Activated CD4-positive, alpha-beta T cell treated with anti-CD3 and anti-CD28 coated beads for 24 hours (primary cell): ENCODE measurements around the gene MAP2K5.

ENCODE experiments used
- DNase-seq, 2 donors: peaks; one replicate each; pipeline ENCODE4 v3.0.0-alpha.2; 2020; ENCODE audit warnings: low read depth in 2 of 2

The MAP2K5 gene

DNA sequence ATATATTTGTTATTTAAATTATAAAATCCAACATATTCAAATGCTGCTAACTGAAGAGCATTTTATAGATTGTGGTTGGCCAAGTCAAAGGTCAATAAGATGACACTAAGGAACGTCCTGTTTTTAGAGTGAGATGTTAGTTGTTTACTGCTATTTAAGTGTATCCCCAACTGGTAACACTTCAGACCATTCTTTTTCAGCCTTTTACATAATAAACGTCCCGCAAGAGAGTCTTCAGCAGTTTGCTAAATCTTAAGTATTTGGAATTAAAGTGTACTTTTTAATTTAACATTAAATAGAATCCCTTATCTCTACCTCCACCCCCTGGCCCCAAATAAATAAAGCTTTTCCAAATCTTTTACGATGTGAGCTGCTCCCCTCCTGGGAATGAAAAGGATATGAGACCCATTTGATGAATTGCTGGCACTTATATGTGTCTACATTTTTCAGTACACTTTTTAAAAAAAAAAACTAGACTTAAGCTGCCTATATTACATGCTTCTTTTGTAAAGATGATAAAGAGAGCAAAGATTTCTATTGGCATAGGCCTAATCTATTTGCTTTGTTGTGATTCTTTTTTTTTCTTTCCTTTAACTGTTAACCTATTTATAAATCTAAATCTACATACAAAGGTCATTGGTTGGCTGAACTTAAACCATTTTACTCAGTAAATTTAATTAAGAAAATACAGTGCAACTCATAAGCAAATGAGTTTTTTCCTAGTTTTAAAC is 181.0 kb downstream of the MAP2K5 start:
- DNase-seq: no peak

DNA sequence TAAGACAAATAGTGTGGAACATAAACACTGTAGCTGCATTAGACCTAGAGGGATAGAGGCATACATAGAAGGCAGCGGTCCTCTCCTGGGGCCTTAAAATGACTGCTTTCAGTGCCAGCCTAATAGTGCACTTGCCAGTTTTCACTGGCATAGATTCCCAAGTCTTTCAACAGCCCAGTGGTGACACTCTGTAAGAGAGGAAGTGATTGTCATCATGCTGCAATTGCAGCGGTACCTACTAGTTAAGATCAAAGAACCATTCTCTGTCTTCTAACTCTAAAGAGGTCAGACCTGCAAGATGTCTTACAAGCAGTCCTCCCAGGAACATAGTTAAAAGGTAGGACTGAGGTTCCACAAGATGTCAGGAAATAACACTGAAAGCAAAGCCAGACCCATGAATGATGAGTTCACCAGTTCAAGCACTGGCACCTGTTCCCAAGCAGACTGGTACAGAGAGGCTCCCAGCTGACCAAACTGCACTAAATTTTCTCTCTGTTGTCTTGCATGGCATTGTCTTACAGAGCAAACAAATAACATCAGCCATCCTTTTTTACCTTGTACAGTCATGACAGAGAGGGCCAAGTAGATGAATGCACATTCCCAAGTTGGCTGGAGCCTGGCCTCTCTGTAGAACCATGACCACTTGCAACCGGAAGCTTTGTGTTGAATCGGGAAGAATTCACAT is 182.3 kb downstream of the MAP2K5 start:
- no peak for DNase-seq

DNA sequence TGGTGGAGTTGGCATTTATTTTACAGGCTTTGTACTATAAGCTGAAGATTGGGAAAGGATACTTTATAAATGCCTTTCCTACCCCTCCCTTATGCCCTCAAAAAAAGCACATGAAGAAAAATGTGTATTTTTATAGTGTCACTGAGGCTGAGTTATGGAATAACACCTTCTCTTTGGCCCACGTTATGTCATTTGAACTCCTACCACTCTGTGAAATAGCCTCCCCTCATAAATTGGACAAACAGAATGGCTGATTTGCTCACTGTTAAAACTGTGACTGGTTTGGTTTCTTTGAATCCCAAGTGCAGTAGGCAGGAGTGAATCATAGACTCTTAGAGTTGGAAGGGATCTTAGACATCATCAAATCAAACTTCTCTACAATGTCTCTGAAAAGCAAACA is 187.6 kb downstream of the MAP2K5 start:
- no peak for DNase-seq

DNA sequence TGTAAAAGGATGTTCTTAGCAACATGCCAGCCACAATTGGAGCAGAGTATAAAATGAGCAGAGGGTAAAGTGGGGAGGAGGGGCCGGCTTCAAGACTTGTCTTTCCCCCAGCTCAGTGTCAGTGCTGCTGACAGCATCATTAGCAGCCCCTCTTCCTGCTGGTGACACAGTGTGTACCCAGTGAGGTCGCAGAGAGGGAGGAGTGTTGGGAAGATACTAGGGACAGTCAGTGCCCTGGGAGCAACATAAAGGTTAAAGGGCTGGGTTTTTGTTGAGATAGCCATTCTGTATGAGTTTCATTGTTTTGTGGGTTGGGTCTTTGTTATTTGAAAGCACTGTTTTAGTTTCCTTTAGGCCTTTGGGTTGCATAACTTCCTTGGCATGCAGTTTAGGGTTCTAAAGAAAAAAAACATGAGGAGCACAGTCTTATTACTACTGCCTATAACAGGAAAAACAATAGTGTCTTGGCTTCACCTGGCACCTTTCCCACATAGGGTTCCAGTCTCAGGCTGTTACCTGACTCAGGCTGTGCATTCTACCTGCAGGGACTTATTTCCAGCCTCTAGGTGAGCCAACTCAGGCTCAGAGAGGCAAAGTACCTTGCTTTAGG is 188.7 kb downstream of the MAP2K5 start:
- DNase-seq: no peak

DNA sequence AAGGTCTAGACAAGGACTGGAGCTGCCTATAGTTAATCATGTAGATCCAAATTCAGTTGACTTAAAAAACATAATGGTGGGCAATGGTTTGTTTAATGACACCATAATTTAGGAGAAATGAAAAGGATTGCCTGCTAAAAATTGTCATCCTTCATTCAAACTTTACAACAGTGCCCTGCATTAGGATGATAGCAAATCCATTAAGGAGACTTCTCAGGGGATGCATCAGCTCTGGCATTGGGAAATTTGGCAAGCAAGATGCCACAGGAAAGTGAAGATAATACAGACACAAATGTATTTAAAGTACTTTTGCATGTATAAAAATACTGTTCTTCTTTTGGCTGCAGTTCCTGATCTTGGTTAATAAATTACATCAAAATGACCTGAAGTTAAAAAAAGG is 189.7 kb downstream of the MAP2K5 start:
- DNase-seq: no peak

DNA sequence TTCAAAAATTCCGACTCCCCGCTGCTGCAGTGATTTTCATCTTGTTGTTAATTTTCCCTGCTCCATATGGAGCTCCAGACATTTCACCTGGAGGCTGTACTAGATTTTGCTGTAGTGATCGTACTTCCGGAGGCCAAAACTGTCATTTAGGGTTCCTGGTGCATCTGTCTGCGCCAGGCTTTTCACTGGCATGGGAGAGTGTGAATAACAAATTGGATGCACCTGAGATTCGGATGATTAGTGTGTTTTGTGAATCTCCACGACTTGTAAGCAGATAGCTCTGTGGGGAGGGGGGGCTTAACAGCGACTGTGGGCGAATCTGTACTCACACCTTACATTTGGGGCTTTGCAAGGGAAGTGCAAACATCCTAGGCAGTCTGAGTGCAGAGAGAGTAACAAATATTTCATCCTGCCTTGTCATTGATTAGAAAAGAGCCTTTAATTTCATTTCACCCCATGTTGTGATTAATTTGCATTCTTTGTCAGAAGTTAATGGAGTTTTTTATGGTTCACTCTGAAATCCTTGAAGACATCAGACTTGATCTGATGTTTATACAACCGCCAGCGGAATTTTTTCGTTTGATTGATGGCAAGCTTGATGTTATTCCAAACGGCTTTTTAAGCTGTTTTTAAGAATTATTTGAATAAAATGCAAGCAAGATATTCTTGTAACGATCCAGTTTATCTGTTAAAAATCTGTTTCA is 190.3 kb downstream of the MAP2K5 start:
- DNase-seq: no peak

DNA sequence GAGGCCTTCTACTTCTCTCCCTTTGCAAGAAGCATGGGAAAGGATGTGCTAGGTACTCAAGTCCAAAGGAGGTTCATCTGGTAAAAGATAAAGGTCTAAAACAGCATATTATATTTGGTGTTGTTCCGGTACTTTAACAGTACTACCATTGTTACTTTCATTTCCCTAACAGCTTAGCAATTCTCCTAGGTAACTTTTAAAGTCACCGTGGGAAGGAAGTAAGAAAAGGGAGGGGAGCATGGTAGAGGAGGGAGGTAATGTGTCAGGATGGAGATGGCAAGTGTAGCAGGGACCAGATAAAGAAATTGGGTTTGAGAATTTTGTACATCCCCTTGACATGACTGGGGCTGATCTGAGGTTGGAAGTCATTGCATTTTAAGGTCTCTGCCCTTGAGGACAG is 193.4 kb downstream of the MAP2K5 start:
- DNase-seq: no peak

DNA sequence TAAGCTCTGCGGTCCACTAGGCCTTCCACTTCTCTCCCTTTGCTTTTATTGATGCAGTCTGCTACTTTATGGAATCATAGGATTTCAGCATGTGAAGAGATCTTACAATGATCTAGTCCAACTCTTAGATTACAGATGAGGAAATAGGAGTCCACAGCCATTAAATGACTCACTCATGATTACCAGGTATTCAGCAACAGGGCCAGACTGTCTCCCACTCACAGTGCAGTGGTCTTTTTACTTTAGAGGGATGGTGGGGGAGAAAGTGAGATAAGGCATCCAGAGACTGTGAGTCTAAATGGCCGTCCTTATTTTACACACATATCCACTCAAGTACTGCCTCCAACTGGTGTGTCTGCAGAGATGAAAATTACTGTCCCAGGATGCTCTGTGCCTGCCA is 194.3 kb downstream of the MAP2K5 start:
- DNase-seq: no peak

DNA sequence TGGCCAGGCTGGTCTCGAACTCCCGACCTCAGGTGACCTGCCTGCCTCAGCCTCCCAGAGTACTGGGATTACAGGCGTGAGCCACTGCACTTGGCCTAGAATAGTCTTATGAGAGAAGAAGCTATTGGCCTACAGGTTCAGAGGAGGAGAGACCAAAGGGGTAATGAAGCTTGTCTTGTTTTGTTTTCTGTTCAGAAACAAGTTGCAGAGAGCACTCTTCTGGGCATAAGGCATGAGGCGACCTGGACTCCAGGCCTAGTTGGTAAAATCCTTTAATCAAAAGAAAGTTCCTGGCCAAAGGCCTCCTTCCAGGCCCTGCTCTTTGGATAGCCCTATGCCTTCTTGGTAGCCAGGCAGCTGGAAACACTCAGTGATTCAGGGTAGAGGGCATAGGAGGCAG is 195.6 kb downstream of the MAP2K5 start:
- no peak for DNase-seq

DNA sequence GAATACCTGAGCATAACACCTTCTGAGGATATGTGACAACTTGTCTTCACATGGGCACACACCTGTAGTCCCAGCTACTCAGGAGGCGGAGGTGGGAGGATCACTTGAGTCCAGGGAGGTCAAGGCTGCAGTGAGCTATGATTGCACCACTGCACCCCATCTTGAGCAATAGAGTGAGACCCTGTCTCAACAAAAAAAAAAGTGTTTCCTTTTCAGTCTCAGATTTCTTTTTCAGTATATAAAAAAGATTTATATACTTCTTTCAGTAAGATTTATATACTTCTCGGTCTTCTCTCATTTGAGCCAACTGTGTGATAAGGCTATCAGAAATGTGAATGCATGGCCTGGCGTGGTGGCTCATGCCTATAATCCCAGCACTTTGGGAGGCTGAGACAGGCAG is 197.9 kb downstream of the MAP2K5 start:
- no peak for DNase-seq

DNA sequence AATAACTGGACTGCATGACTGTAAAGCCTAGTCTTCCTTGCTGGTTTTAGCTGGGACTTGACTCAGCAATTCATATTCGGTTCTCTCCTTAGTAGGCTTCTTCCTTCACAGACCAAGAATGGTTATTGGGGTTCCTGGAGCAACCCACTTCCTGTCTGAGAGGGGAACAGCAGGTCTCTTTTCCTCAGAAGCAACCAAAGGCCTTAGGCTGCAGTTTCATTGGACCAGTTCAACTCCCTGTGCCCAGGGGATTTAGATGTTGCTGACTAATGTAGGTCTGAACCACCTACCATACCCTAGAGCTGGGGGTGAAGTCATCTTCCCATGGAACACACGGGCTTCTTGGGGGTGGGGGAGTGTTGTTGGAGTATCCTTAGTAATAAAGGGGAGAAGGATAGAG is 198.8 kb downstream of the MAP2K5 start:
- no peak for DNase-seq

DNA sequence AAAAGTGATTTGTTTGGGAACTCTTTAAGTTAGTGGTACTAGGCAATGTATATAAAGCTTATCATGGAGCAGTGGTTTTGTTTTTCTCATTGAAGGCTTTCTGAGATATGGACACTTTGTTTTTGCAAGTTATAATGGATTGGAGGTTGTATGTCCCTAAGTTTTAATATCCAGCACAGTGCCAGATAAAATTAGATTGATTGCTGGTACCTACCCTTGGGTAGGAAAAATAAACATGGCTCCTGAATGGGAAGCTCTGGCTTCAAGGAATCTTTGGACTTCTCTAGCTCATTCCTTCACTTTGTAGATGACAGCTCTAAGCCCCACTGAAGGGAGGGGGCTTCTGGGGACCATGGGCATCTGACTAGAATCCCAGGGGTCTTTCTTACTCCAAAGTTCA is 201.1 kb downstream of the MAP2K5 start:
- DNase-seq: no peak

DNA sequence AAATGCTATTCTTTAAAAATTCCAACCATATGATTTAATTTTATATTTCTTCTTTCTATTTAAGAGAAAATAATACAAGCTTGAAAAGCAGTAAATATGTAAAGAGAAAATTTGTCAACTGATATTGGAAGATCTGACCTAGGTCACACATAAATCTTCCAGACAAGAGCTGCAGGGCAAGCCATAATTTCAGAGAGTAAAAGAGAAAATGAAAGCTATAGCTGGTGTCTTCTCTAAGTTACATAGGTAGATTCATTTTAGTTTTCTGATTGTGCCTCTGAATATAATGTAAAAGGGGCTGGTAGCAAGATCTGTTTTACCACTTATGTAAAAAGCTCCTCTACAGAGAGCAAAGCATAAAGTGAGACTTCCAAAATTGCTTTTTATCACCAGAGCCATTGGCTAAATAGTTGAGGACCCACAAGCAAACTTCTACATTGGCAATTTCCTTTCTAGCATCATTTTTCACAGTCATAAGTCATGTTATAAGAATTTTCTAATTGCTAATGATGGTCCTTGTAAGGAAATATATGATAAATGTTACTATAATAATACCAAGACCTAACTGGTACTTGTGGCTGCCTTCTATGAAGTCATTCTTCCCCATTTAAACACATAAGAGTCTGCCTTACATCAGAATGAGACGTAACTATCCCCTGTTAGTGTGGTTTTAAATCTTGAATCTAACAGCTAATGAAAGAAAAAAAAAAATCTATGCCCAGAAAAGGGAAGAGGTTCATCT is 202.0 kb downstream of the MAP2K5 start:
- DNase-seq: no peak

DNA sequence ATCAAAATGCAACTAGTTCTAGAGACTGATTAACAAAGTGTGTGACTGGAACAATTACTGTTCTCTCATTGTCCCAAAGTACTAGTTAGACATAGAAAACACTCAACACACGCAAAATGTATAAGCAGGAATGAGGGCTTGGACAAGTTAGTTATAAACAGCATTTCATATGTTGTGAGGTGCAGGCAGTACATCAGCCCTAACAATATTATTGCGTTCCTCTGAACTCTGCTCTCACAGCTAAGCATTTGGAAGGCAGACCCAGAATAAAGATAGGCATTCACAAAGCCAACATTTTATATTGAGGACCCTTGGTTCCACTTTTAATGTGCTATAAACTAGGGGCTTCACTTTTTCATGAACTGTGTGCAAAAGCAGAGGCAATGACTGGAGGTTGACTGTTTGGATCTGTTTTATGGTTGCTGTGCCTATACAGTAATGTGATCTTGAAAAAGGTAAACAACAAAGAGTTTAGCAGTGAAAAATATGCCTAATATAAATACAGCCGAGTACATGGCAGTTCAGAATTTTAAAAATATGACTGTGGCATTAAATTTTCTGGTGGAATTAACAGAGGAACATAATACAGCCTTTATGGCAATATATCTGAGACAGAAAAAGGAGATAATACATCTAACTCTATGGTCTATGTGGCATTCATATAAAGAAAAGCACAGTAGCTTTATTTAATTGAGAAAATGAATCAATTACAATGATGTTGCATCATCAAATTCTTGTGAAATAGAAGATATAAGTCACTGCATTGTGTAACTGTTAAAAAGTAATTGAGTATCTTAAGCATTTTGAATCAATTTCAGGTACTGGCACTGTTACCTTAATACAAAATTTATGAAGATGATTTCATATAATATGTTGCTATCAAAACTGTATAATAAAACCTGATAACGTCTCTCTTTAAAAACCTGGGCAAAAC is 202.8 kb downstream of the MAP2K5 start:
- no peak for DNase-seq

DNA sequence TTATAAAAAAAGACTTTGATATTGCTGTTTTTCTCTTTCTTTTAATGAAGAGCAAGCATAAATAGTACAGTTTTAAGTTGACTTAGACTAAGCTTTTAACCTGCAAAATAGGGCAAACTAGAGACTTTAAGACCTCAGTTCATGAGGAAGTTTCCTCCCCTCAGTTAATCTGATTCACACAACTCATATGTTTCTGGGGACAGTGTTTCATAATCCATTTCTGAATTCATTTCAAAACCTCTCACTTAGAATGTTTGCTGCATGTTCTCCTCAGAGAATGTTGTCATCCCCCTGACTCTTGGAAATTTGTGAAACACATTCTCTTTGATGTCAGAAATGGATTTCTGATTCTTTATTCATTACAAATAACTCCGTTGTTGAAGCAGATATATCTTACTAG is 203.5 kb downstream of the MAP2K5 start:
- no peak for DNase-seq

DNA sequence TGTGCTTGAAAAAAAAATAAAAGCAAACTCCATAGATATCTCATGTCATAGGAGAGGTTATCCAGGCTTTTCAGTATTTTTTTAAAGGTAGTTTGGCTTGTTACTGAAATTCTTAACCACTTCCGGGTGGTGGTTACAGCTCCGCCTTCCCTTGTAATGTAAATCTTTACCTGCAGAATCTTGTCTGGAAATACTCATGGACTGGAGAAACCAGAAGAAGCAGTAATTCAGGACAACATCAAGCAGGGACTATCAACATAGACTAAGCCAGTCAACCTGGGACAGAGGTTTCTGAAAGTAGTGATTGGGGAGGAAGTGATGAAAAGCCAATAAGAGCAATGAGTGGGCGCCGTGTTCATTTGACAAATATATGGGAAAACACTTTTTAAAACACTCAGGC is 203.9 kb downstream of the MAP2K5 start:
- DNase-seq: no peak

DNA sequence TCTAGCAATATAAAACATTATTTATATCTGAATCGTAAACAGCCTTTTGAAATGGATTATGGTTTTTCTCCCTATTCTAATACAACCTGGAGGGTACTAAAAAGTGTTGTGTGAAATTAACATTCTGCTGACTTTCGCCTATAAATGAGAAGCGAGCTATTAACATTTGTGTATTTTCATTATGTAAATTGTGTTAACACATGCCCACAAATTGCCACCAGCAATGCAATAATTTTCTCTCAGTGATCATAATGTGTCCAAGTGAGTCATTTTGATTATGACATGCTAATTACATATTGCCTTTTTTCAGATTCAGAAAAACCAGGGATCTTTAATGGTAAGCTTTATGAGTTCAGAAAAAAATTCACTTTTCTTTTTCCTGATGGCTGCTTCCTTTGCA is 205.4 kb downstream of the MAP2K5 start:
- no peak for DNase-seq

DNA sequence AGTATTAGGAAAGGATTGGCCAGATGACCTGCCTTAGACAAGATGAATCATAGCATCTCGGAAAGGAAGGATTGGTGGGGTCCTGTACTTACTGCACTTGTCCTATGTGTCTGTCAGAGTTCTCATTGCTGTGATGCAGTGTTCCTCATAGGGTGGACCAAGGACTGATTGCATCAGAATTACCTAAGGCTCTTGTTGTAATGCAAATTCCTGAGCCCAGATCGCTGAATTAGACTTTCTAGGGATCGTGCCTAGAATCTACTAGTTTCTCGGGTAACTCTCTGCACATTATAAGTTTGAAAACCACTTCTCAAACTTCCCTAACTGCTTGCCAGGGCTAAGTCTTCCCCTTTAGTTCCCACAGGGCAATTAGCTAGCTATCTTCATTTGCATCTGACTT is 207.9 kb downstream of the MAP2K5 start:
- DNase-seq: no peak

DNA sequence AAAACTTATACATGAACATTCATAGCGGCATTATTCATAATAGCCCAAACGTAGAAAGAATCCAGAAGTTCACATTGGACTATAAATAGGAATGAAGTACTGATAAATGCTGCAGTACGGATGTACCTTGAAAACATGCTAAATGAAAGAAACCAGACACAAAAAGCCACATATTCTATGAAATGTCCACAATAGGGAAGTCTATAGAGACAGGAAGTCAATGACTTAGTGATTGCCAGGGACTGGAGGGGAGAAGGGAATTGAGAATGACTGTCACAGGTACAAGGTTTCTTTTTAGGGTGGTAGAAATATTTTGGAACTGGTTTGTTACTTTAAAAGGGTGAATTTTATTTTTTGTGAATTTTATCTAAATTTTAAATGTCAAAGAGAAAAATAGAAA is 211.4 kb downstream of the MAP2K5 start:
- no peak for DNase-seq

DNA sequence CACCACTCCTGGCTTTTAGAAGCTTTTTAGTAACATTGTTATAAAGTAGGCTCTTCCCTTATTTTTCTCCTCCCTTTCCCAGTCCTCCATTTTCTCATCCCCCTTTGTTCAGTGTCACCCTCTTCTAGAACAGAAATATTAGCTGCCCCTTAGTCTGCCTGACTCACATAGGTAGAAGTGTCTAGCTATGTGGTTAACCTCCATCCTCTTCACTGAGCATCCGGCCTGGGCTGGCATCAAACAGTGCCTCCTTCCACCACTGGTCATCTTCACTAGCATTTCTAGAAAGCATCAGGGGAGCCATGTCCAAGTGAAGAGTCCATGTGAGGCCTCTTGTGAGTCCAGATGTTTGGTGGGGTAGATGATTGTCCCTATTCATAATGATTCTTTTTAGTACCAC is 212.8 kb downstream of the MAP2K5 start:
- no peak for DNase-seq

DNA sequence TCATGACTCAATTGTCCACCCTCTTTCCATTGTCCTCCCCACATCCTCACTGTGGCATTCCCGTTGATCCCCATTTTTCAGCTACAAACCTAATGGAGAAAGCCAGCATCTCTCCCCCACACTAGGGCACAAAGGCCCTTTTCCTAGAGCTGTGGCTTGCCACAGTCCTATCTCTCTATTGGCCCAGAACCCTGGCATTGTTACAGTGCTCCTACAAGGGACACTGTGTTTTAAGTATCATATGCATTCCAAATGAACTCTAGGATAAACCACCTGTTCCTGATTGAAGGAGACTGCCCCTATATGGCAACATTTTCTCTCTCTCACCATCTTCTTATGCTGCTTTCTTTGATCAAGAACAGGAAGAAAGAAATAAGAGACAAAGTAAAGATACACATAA is 213.4 kb downstream of the MAP2K5 start:
- DNase-seq: no peak
